Activated B cell treated with CpG ODN at 0.5 μM for 24 hours (primary cell): ENCODE results near the gene VLDLR. TPM values are rescaled to one million over a fixed set of nuclear protein-coding genes. Genes with fewer than 3 reads are reported as not detected.

Experiments used
- ATAC-seq: fragments of 200-7000 bp; cut with Tn5 transposase; one replicate; pipeline ENCODE4 v1.10.0; 2021; ENCODE audit warnings: low read depth, mild to moderate bottlenecking, moderate library complexity
- CTCF ChIA-PET: fragments of 350-600 bp; sonication (Branson Sonifier 250); formaldehyde crosslinking; loops from one replicate; lab custom pipeline; 2021; ENCODE audit warnings: antibody characterized with exemption; lab: Charles Lee
- POLR2A ChIA-PET: fragments of 350-600 bp; sonication (Branson Sonifier 250); formaldehyde crosslinking; loops from one replicate; lab custom pipeline; 2021; ENCODE audit warnings: antibody characterized with exemption; lab: Charles Lee
- DNase-seq: peaks from one replicate; pipeline ENCODE4 v3.0.0; 2022
- H3K27ac Mint-ChIP-seq: one replicate; pipeline ENCODE4 v1.8.0; 2020; ENCODE audit warnings: mixed read lengths
- H3K27me3 Mint-ChIP-seq: one replicate; pipeline ENCODE4 v1.8.0; 2021; ENCODE audit warnings: mixed read lengths
- H3K36me3 Mint-ChIP-seq: one replicate; pipeline ENCODE4 v1.8.0; 2021; ENCODE audit warnings: low read depth, mixed read lengths
- H3K4me1 Mint-ChIP-seq: one replicate; pipeline ENCODE4 v1.8.0; 2021; ENCODE audit warnings: mixed read lengths
- H3K4me3 Mint-ChIP-seq: one replicate; pipeline ENCODE4 v1.8.0; 2020; ENCODE audit warnings: mild to moderate bottlenecking, mixed read lengths
- H3K9me3 Mint-ChIP-seq: one replicate; pipeline ENCODE4 v1.8.0; 2020; ENCODE audit warnings: mixed read lengths
- intact Hi-C: fragments of 100-400 bp; cut with micrococcal nuclease; formaldehyde crosslinking; loops from one replicate; pipeline ENCODE4 v1.15.1; 2024
- total RNA-seq: library from RNA; stranded (reverse); gene quantifications from 2 replicates; pipeline ENCODE4 v1.2.3, GENCODE V29; 2022
- TF ChIP-seq, protein P1 (sequence below): fragments of 200-600 bp; IDR thresholded peaks from one replicate; pipeline ENCODE4 v1.8.0; 2022; ENCODE audit warnings: antibody characterized with exemption, mild to moderate bottlenecking

VLDLR gene
- total RNA-seq, 1 donor from 2014 or later = 1.3 TPM

DNA sequence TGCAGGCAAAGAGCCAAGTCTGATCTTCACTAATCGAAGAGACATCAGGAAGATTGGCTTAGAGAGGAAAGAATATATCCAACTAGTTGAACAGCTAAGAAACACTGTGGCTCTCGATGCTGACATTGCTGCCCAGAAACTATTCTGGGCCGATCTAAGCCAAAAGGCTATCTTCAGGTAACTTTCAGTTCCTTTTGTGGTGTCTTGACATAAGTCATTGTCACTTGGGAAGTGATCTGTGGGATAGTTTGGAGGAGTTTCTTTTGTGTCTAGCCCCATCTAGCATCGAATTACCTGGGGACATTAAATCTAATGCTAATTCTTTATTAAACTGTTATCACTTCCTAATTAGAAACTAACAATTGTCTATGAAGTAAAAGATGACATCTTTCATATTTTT lies 24.0 kb downstream of the VLDLR start:
- CTCF ChIA-PET = no interaction called here
- ATAC-seq = no peak
- TF ChIP-seq, protein P1, sequence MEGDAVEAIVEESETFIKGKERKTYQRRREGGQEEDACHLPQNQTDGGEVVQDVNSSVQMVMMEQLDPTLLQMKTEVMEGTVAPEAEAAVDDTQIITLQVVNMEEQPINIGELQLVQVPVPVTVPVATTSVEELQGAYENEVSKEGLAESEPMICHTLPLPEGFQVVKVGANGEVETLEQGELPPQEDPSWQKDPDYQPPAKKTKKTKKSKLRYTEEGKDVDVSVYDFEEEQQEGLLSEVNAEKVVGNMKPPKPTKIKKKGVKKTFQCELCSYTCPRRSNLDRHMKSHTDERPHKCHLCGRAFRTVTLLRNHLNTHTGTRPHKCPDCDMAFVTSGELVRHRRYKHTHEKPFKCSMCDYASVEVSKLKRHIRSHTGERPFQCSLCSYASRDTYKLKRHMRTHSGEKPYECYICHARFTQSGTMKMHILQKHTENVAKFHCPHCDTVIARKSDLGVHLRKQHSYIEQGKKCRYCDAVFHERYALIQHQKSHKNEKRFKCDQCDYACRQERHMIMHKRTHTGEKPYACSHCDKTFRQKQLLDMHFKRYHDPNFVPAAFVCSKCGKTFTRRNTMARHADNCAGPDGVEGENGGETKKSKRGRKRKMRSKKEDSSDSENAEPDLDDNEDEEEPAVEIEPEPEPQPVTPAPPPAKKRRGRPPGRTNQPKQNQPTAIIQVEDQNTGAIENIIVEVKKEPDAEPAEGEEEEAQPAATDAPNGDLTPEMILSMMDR = no peak
- Mint-ChIP-seq H3K9me3 (no peaks in the 10 kb centered on the region), H3K4me1 (no peaks in the 10 kb centered on the region), H3K27me3 (no peaks in the 10 kb centered on the region), H3K4me3 (no peak overlapping the region), H3K36me3 (no peaks in the 10 kb centered on the region), H3K27ac (no peak overlapping the region)
- intact Hi-C loops = no loop called here
- POLR2A ChIA-PET = no interaction called here
- no peak for DNase-seq

DNA sequence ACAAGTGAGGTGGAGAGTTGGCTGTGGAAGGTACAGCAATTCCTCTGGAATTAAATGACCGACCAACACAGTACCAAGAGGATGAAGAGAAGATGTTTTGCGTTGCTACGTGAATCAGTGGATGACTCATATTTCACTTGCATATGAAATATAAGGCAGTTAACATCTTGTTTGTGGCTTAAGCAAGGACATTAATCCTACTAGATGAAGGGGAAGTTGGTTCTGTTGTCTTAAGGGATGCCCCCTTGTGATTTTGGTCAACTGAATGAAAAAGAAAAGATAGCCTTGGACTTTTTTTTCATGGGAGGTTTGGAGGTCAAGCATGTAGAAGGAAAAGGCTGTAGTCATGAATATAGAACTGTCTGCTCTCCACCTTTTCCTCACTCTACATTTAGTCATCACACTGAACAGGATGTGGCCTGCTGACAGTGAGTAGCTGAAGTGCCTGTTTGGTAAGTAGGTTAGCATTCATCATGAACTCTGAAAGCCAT lies 33.9 kb downstream of the VLDLR start:
- intact Hi-C loops = loop anchor here (5.0 kb wide), 2 partner anchors 33 to 638 kb away; partner anchors contain the start of genes SMARCA2 and VLDLR
- Mint-ChIP-seq H3K9me3 (no peaks in the 10 kb centered on the region), H3K27me3 (peaks cover 18% of the 10 kb centered on the region), H3K4me3 (no peak overlapping the region), H3K4me1 (peaks cover 10% of the 10 kb centered on the region), H3K36me3 (no peaks in the 10 kb centered on the region), H3K27ac (no peak overlapping the region)
- no peak for ATAC-seq
- CTCF ChIA-PET = no interaction called here
- TF ChIP-seq, protein P1 = no peak
- POLR2A ChIA-PET = no interaction called here
- DNase-seq = no peak

DNA sequence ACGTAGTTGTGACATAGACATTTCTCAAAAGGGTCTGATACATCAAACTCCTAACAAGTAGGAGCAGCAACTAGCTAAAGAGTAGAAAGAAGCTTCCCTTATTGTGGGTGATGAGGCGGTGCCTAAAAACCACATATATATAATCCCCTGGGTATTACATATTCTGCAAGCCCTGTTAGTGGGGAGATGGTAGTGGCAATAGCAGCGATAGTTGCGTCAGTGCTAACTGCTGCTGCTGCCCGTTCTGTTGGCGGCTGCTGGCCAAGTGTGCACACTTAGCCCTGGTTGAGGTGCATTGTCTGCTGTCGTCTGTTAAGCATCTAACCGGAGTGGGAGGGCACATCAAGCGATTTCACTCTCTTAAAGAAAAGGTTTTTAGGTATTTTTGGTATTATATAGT lies 35.8 kb downstream of the VLDLR start:
- intact Hi-C loops = loop anchor here (5.0 kb wide), 2 partner anchors 35 to 640 kb away; partner anchors contain the start of genes SMARCA2 and VLDLR
- ATAC-seq = peak; percentile 96
- no peak overlapping the region for H3K27ac Mint-ChIP-seq
- H3K9me3 Mint-ChIP-seq = no peaks in the 10 kb centered on the region
- POLR2A ChIA-PET = interaction anchor here (1.3 kb wide), 1 partner anchor 9 kb away, joined by 3 read pairs; no protein-coding TSS in a partner anchor
- peaks cover 28% of the 10 kb centered on the region for H3K27me3 Mint-ChIP-seq
- peaks cover 10% of the 10 kb centered on the region for H3K4me1 Mint-ChIP-seq
- DNase-seq = peak; percentile 19
- no peaks in the 10 kb centered on the region for H3K36me3 Mint-ChIP-seq
- TF ChIP-seq, protein P1 = no peak
- CTCF ChIA-PET = no interaction called here
- H3K4me3 Mint-ChIP-seq = no peak overlapping the region

DNA sequence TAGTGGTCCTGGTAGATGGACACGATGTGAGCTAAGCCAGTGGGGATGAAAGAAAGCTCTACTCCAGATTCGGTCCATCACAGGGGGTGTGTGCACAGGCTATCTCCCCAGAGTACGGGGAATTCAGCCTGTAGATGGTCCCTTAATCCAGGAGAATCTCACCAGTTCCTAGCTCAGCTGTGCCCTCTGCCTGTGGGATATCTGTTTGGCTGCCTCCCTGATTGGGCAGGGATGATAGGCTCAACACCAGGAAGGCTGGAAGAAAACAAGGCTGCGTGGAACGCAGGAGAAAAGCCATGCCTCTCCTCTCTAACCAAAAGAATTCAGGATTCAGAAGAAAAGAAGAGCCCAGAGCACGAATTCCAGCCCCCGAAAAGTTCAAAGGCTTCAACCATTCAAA lies 40.9 kb downstream of the VLDLR start:
- ChIA-PET CTCF (no interaction called here), POLR2A (no interaction called here)
- ATAC-seq = no peak
- H3K9me3 Mint-ChIP-seq = peaks cover 9% of the 10 kb centered on the region
- intact Hi-C loops = no loop called here
- H3K4me3 Mint-ChIP-seq = no peak overlapping the region
- no peak for DNase-seq
- H3K27ac Mint-ChIP-seq = no peak overlapping the region
- TF ChIP-seq, protein P1 = no peak
- H3K4me1 Mint-ChIP-seq = peaks cover 10% of the 10 kb centered on the region
- peaks cover 19% of the 10 kb centered on the region for H3K27me3 Mint-ChIP-seq
- H3K36me3 Mint-ChIP-seq = no peaks in the 10 kb centered on the region

DNA sequence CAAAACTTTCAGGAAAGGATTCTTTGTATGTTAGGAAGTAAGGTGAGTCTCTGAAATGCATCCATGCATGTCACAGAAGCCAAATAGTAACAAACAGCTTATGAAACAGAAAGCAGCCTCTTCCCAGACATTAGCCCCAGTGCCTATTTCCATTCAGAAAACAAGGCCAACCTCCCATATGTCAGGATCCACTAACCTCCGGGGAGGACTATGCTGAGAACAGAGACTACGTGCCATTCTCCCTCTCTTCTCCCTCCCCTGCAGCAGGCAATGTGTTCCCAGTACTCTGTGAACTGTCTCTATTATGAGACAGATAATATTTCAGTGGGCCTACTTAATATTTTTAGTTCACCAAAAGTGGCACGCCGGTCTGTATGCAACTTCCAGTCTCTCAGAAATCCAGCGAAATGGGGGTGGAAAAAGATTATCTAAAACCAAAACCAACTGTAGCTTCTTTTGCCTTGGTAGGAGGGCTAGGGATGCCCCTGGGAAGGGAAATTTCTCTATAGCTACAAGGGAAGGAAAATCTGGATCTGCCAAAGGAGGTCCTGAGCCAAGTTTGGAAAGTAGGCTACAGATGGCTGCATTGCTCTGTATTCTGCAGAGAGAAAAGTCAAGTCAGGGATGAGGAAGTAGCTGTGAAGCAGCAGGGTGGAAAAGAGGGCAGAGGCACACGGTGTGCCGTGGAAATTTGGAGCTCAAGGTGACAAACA lies 42.0 kb downstream of the VLDLR start:
- Mint-ChIP-seq H3K4me1 (peaks cover 5% of the 10 kb centered on the region), H3K36me3 (no peaks in the 10 kb centered on the region), H3K27me3 (peaks cover 19% of the 10 kb centered on the region), H3K4me3 (no peak overlapping the region), H3K27ac (no peak overlapping the region), H3K9me3 (peaks cover 9% of the 10 kb centered on the region)
- ChIA-PET CTCF (no interaction called here), POLR2A (no interaction called here)
- ATAC-seq (no peak), DNase-seq (no peak)
- TF ChIP-seq, protein P1 = no peak
- intact Hi-C loops = no loop called here
